ENCODE results near the gene APOA4.
"Not testable (repeated sequence)": the region's sequence is repeated elsewhere in the genome, so short reads cannot be mapped to it uniquely, and the experiment has no call there.

The APOA4 gene

GRCh38 chr11:116813170-116813569, 9.9 kb downstream of the APOA4 start:
- DNase-seq (ENCODE audit: low spot score), result no peak
- CTCF ChIA-PET, result interaction anchor here (0.9 kb wide), 1 partner anchor 13 kb away, joined by 3 read pairs; no protein-coding TSS in a partner anchor
- POLR2A ChIA-PET (ENCODE audit: low non-redundant PET), result no interaction called here
- H3K27ac ChIP-seq, result no peak overlapping the region
- no peak for TF ChIP-seq CTCF (conservative IDR thresholded peaks at IDR 0.05; ENCODE audit: low read depth)

DNA sequence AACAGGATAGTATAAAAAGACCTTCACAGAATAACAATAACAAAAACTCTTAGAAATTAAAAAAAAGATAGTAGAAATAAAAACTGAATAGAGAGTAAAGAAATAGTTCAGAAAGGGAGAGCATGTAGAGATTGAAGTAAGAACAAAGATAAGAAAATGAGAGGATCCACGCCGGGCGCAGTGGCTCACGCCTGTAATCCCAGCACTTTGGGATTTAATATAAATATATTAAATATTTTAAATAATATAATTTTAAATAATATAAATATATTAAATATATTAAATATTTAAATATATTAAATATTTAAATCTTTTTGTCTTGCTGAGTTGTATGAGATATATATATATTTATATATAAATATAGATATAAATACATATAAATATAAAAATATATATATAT, 11.0 kb downstream of the APOA4 start:
- TF ChIP-seq CTCF (conservative IDR thresholded peaks at IDR 0.05; ENCODE audit: low read depth), result no peak
- ChIA-PET POLR2A (ENCODE audit: low non-redundant PET) (no interaction called here), CTCF (no interaction called here)
- DNase-seq (ENCODE audit: low spot score), result no peak
- no peak overlapping the region for H3K27ac ChIP-seq

- no peak for DNase-seq (ENCODE audit: low spot score)
- no peak overlapping the region for H3K27ac ChIP-seq
- TF ChIP-seq CTCF (conservative IDR thresholded peaks at IDR 0.05; ENCODE audit: low read depth), result no peak
- CTCF ChIA-PET, result no interaction called here
- POLR2A ChIA-PET (ENCODE audit: low non-redundant PET), result no interaction called here
Observed at GRCh38 chr11:116811194-116811593, 11.9 kb downstream of the APOA4 start.

DNA sequence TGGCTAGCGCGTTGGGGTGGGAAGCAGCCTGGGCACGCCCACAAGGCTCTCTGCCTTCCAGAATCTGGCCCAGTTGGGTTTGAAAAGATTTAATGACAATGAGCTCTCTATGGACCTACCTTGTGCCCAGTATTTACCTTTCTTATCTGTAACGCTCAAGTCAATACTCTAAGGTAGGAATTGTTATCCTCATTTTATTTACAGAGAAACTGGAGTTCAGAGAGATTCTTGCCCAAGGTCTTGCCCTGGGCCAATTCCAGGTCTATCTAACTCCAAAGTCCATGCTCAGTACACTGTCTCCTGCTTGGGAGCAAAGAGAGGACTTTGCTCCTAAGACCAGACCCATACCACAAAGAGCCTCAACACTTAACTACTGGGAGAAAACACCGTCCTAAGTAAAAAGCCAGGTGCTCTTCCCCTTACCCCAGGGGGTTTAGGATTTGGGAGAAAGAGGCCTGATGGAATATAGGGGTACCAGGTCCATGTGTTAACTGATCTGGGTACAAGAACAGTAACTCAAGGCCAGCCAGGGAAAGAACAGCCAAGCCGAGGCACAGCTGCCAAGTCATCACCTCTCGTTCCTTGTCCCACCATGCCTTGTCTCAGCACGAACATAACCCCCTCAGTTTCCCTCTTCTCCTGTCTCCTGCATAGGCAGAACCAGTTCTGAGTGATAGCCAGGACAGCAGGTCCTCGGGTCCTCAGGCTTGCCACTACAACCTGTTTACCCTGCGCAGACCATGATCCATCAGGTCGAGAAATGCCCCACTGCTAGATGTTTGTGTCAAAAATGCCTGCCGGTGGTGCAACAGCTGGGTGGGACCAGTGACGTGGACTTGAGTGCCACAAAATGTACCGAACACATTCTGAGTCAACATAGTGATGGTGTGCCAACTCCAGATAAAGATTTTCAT, 14.6 kb downstream of the APOA4 start:
- DNase-seq (ENCODE audit: low spot score), result peak; percentile 32
- peak overlapping the region; percentile 35; the same call in 1 of the 2 replicates for H3K27ac ChIP-seq
- POLR2A ChIA-PET (ENCODE audit: low non-redundant PET), result no interaction called here
- CTCF ChIA-PET, result no interaction called here
- TF ChIP-seq CTCF (conservative IDR thresholded peaks at IDR 0.05; ENCODE audit: low read depth), result no peak

GRCh38 chr11:116807601-116808261, 15.4 kb downstream of the APOA4 start:
- CTCF ChIA-PET, result no interaction called here
- no peak for DNase-seq (ENCODE audit: low spot score)
- no peak overlapping the region for H3K27ac ChIP-seq
- POLR2A ChIA-PET (ENCODE audit: low non-redundant PET), result no interaction called here
- no peak for TF ChIP-seq CTCF (conservative IDR thresholded peaks at IDR 0.05; ENCODE audit: low read depth)

DNA sequence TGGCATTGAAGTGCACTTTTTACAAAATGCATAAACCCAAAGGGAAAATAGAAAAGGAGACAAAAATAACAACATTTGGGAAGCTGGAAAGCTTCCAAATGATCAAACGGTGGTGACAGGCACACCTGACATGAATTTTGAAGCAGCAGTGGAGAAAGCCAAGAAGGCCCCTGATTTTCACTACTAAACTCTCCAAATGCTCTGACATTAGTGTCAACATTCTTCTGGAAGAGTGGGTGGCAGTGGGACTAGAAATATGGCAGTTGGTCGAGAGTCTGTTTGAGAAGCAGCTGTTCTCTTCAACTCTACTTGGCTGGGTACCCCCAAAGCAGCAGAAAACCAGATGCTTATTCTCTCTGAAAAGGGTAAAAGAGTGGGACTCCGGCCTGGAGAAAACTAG, 19.1 kb downstream of the APOA4 start:
- CTCF ChIA-PET, result interaction anchor here (0.6 kb wide), 1 partner anchor 16 kb away, joined by 3 read pairs; the partner anchor contains the start of gene ZPR1
- no peak for TF ChIP-seq CTCF (conservative IDR thresholded peaks at IDR 0.05; ENCODE audit: low read depth)
- no peak for DNase-seq (ENCODE audit: low spot score)
- POLR2A ChIA-PET (ENCODE audit: low non-redundant PET), result no interaction called here
- no peak overlapping the region for H3K27ac ChIP-seq

- CTCF ChIA-PET; H3K27ac ChIP-seq; POLR2A ChIA-PET (ENCODE audit: low non-redundant PET); DNase-seq (ENCODE audit: low spot score): not testable (repeated sequence)
Observed at GRCh38 chr11:116801662-116802061, 21.4 kb downstream of the APOA4 start.
